Measurements from ENCODE around the gene SMARCA4.

Gene SMARCA4

DNA sequence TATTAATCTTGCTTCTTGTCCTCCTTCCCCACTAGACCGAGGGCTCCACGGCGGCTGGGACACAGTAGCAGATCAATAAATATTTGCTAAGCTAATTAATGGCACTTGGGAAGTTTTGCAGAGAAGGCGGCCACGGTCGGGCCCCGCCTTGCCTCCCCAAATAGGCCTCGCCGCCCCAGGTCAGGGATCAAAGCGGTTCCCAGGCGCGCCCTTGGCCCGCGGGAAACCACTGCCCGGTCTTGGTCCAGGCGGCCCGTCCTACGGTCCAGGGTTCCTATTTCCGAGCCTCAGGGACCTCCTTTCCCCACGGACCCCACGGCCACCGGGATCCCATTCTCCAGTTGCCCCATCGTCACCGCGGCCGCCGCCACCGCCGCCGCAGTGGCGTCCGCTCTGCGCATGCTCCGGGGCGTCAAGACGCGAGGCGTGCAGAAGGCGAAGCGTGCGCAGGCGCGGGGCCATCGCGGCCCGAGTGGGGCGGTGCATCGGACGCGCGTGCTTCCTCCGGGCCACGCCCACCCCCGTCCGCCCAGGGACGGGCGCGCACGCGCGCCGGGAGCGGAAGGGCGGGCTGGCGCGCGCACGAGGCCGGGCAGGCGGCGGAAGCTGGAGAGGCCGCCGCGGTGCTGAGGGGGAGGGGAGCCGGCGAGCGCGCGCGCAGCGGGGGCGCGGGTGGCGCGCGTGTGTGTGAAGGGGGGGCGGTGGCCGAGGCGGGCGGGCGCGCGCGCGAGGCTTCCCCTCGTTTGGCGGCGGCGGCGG is at the start of gene SMARCA4:
TSS of gene SMARCA4 (plus strand) at position 717 of the 759 bp plus-strand sequence. CDS start 23,122 bp downstream, outside the sequence.
- peak; percentile 99 for DNase-seq

GRCh38 chr19:10911579-10912363 is 49.1 kb upstream of the SMARCA4 start:
- no peak for DNase-seq

GRCh38 chr19:10912619-10913018 is 48.2 kb upstream of the SMARCA4 start:
- no peak for DNase-seq

- DNase-seq = no peak
Observed at GRCh38 chr19:10913716-10914340, 47.0 kb upstream of the SMARCA4 start.

GRCh38 chr19:10915130-10916091 is 45.4 kb upstream of the SMARCA4 start:
- DNase-seq = no peak

DNA sequence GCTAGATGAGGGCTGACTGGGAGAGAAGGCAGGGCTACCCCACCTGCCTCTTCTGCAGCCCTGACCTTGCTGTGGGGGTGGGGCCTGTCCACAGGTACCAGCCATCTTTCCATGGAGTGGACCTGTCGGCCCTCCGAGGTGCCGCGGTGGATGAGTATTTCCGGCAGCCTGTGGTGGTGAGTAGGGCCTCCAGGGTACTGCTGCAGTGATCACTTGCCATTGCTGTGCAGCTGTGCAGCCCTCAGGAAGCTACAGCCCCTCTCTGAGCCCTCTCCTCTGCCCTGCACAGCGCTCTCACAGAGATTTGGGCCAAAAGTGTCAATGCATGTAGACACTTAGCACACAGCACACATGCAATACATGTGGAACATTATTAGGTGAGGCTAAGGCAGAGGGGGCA is 44.2 kb upstream of the SMARCA4 start:
- DNase-seq = no peak

GRCh38 chr19:10918359-10918758 is 42.5 kb upstream of the SMARCA4 start:
- no peak for DNase-seq

- no peak for DNase-seq
Observed at GRCh38 chr19:10919352-10920287, 41.2 kb upstream of the SMARCA4 start.

DNA sequence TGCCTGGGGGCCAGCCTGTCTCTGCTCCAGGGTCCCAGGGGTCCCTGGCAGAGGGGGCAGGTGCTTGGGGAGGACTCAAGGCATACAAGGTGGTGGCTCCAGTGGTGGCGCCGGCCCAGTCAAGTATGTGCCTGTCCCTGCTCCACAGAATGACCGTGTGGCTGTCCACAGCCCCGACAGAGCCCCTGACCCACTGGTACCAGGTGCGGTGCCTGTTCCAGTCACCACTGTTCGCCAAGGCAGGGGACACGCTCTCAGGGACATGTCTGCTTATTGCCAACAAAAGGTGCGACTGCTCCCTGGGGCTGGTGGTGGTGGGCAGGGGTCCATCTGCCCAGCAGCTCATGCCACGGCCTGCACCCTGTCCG is 40.6 kb upstream of the SMARCA4 start:
- DNase-seq = no peak

DNA sequence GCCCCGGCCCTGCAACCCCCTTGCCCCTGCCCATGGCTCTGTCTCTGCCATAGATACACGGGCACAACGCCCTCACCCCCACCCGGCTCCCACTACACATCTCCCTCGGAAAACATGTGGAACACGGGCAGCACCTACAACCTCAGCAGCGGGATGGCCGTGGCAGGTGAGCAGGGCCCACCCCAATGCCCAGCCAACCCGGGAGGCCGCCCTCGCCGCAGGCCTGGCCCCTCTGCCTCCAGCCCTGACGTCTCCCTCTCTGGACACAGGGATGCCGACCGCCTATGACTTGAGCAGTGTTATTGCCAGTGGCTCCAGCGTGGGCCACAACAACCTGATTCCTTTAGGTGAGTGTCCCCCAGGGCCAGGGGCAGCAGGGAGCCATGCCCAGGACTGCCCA is 40.0 kb upstream of the SMARCA4 start:
- DNase-seq = no peak

DNA sequence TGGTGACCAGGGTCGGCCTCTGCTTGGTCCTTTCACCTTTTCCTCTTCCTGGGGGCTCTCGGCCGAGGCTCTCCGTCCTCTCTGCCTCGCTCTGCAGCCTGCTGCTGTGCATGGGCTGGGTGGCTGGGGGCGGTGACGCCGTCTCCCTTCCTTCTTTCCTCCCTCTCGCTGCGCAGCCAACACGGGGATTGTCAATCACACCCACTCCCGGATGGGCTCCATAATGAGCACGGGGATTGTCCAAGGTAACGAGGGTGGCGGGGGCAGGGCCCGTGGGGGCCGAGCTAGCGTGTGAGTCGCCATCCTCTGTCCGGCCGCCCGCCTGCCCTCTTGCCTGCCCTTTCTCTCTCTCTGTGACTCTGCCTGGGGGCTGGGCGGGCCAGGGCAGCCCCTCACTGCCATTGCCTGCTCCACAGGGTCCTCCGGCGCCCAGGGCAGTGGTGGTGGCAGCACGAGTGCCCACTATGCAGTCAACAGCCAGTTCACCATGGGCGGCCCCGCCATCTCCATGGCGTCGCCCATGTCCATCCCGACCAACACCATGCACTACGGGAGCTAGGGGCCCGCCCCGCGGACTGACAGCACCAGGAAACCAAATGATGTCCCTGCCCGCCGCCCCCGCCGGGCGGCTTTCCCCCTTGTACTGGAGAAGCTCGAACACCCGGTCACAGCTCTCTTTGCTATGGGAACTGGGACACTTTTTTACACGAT is 39.5 kb upstream of the SMARCA4 start:
- DNase-seq = no peak

DNA sequence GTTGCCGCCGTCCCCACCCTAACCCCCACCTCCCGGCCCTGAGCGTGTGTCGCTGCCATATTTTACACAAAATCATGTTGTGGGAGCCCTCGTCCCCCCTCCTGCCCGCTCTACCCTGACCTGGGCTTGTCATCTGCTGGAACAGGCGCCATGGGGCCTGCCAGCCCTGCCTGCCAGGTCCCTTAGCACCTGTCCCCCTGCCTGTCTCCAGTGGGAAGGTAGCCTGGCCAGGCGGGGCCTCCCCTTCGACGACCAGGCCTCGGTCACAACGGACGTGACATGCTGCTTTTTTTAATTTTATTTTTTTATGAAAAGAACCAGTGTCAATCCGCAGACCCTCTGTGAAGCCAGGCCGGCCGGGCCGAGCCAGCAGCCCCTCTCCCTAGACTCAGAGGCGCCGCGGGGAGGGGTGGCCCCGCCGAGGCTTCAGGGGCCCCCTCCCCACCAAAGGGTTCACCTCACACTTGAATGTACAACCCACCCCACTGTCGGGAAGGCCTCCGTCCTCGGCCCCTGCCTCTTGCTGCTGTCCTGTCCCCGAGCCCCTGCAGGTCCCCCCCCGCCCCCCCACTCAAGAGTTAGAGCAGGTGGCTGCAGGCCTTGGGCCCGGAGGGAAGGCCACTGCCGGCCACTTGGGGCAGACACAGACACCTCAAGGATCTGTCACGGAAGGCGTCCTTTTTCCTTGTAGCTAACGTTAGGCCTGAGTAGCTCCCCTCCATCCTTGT is 38.8 kb upstream of the SMARCA4 start:
- no peak for DNase-seq

- no peak for DNase-seq
Observed at GRCh38 chr19:10922638-10923014, 38.2 kb upstream of the SMARCA4 start.

DNA sequence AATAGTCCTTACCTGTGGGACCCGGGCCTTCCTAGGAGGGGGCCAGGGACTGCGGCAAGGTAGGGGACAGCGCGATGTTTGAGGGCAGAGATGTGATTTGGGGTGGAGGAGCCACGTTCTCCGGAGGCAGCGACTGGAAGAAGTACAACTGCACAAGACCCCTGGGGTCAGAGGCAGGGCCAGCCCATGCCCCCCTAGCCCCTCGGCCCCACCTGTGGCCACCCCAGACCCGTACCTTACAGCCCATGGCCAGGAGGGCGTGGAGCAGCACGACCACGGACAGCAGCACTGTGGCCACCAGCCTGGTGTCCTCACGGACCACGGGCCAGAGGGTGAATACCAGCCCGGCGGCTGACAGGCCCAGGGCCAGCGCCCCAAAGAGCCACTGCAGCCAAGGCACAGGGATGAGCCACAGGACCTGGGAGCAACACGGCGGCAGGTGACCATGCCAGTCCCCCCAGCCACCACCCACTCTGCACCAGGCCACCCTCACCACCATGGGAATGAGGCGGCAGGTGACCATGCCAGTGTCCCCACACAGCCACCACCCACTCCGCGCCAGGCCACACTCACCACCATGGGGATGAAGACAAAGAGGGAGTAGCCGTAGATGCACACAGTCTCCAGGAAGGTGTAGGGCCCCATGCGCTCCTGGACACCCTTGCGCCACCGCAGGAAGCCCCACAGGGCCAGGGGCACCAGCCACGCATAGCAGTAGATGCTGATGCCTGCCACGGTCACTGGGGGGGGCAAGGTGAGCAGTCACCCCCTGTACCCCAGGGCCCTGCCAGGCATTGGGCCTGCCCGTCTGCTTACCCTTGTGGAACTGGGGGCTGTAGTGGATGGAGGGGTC is 37.3 kb upstream of the SMARCA4 start:
- DNase-seq = no peak

GRCh38 chr19:10924597-10924996 is 36.2 kb upstream of the SMARCA4 start:
- DNase-seq = no peak

DNA sequence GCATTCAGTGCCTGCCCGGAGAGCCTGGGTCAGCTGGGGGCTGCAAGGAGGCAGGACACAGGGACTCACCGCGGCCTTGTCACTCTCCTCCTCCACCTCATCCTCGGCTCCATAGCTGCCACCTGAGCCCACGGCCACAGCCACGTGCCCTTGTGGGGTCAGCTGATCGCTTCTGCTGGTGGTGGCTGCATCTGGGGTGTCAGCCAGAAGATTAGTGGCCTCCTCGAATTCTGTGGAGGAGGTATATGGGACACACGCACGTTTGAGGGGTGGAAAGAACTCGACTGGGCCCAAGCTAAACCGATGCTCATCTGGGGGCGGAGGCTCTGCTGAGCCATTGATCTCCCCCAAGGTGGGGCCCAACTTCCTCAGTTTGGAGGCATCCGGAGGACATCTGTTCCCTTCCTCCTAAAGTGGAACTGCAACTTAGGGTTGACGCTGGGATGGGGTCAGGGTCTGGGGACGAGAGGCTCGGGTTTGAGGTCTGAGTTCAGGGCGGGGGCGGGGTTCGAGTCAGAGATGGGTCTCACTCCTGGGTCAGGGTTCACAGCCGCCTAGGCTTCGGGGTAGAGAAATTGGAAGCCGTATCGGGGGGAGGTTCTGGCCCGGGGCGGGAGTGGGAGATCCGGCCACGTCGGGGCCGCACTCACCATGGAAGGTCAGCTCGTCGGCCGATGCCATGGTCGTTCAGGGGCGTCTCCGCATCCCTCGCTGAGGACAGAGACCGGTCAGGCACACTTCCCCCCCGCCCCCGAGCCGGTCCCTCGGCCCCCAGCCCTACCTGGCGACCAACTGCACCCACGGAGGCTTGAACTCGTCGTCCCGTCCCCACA is 32.9 kb upstream of the SMARCA4 start:
- no peak for DNase-seq

- DNase-seq = peak; percentile 98
Observed at GRCh38 chr19:10928563-10929401, 32.0 kb upstream of the SMARCA4 start, which contains the start of the genes TIMM29 and YIPF2. Gene TIMM29, plus strand, starts transcription at chr19:10928811. Its CDS starts 12 bp downstream, at chr19:10928823. Gene YIPF2, minus strand, starts transcription at chr19:10928639. Its CDS starts 229 bp downstream, at chr19:10928410.
